HG03565 (cell line): ENCODE data around the gene FAM53A.

Experiments used
- ATAC-seq: cut with Tn5 transposase; IDR thresholded peaks from one replicate; pipeline ENCODE4 v1.9.1; 2021; ENCODE audit warnings: mild to moderate bottlenecking, moderate library complexity; ENCODE audit not compliant: unreplicated experiment

Gene FAM53A

DNA sequence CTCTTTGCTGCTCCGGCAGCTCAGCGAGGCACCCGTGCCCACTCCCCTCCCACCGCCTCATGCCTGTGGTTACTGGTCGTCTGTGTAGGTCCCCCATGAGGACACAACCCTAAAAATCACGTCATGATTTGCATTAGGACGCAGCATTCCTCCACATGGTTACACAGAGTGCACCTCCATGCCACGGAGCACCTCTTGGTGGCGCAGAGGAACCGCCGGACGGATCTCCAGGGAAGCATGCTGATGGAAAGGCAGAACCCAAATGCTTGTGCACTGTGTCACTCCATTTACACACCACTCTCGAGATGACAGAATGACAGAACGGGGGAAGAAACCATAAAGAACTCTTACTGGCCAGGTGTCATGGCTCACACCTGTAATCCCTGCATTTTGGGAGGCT lies 22.4 kb downstream of the FAM53A start:
- ATAC-seq: no peak

DNA sequence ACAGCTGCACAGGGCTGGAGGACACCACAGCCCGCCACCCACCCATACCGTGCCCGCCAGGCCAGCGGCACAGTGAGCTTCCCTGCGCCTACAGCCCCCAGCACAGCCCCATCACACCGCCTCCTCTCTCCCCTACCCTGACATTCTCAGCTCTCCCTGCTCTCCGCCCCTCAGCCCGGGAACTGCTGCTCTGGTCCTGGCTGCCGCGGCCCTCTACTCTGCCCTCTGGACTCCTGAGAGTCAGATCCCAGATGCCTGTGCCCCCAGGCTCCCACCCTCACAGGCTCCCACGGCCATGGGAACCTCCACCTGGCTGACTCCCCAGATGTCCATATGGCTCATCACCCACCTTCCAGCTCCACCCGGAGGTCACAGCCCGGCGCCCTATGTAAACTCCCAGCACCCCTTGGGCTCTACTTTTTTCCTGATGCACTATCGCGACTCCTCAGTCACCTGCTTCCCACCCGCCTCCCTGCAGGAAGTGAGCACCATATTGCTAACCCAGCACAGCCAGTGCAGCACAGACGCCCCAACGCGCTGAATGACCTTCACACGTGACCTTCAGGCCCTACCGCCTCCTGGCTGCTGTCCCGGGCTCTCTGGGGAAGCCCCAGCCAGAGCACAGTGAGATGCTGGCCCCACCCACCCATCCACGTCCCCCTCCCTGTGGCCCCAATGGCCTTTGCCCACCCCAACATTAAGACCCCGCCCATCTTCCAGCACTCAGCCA lies 23.0 kb downstream of the FAM53A start:
- ATAC-seq: no peak

DNA sequence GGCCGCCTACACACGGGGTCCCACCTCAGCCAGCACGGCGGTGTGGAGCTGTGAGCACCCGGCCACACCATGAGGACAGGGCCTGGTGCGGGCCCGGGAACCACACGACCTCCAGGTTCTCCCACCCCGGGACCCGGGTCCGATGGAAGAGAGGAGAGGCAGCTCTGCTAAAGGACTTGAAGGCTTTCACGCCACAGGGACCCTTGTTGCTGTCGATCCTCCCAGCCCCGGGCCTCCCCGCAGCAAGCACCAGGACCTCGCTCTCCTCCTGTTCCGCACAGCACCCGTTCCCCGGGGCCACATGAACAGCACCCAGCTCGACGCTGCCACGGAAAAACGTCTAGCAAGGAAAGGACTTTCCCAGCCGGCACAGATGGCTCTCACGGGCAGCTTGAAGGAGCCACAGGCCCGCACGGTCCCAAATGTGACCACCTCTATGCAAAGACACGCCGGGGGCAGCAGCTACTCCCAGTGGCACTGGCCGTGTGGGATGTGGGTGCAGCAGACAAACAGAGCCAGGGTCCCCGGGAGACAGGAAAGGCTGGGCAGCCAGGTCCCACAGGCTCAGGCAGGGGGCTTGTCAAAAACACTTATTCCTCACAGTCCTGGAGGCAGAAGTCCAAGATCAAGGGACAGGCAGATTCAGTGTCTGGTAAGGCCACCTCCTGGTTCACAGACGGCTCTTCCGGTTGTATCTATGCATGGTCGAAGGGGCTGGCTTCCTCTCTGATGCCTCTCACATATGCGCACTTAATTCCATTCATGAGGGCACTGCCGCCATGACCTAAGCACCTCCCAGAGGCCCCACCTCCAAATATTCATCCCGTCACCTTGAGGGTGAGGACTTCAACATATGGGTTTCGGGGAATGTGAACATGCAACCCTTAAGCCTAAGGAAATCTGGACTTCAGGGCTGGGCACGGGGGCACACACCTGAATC lies 24.7 kb downstream of the FAM53A start:
- no peak for ATAC-seq

DNA sequence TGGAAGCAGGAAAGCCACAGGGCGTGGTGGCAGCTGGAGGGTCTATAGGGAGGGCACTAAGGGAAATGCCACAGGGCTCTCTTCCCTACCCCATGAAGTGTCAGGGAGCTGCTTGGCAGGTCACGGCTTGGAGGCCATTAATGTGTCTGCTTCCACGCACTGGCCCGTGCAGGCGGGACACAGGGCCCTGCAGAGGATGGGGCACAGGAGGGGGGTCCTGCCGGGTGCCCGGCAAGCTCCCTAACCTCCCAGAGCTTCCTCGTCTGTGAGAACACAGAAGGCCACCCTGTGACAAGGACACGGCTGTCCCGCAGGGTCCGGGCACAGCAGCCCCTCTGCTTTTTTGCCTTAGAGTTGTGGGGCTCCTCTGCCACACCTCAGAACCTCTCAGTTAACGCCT lies 25.5 kb downstream of the FAM53A start:
- no peak for ATAC-seq

DNA sequence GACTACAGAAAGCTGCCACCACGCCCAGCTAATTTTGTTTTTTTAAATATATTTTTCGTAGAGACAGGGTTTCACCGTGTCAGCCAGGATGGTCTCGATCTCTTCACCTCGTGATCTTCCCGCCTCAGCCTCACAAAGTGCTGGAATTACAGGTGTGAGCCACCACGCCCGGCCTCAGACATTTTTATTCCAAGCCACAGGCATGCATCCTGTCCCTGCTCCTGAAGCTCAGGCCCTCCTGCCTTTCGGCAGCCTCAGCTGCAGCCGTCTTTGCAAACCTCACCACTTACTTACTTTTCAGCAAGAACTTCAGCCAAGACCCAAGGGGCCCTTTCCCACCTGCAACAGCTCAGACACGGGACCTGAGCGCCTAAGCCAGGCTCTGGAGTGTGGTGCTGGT lies 26.0 kb downstream of the FAM53A start:
- ATAC-seq: no peak

DNA sequence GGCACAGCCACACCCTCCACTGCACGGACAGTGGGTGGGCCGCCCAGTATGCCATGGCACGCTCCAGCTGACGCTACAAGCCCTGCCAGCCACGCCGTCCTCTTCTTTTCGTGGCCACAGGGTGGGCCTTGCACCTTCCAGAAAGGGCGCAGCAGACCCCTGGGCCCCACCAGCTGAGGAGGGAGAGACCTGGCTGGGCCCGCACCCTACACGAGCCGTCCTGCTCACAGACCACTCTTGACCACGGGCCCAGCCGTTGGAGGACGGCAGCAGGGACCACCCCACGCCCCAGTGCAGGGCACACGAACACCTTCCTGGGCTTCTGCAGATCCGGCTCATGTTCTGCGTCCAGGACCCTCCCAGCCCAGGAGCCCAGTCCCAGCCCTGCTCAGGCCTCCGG lies 27.1 kb downstream of the FAM53A start:
- no peak for ATAC-seq

DNA sequence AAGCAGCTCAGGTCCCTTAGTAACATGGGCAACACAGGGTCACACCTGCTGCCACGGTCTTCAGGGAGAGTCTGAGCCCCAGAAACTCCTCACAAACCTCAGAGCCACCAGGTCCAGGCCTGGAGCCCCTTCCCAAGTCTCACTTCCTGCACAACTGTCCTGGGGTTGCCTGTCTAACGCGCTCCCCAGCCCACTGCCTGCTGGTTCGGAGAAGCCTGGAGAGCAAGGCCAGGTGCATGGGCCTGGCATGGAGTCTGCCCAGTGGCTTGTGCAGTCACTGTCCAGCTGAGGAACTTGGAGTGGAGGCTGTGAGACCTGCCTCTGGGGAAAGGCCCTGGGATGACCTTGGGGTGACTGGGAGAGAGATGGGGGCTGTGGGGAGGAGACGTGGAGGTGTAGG lies 28.0 kb downstream of the FAM53A start:
- no peak for ATAC-seq

DNA sequence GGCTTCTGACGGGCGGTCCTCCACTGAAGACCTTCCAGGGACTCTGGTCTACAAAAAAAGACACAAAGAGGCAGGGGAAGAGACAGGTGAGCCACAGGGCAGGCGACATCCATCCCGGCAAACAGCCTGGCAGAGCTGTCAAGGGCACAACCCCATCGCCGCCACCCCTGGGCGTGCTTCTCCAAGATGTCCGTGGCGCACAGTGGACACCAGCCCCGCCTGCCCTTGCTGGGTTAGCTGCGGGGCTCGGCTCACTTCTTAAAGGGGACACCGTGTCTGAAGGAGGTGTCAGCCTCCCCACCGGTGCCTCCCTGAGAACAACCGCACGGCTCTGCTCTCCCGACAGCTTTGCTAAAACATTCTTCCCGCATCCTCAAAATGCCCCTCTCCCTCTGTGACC lies 28.4 kb downstream of the FAM53A start:
- no peak for ATAC-seq

DNA sequence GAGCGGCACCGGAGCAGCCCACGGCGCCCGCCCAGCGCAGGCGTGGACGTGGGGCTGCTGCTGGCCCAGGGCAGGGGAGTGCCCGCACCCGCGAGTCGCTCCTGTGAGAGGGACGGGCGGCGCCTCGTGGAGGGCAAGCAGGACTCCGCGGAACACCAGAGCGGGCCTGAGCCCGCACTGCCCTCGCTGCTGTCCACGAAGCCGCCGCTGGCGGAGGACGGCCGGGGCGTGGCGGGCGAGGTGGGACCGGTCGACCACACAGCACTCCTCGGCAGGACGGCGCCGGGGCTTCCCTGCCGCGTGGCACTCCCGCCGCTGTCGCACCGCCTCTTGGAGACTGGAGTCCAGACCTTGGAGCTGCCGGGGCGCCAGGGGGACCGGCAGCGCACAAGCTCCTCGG lies 29.0 kb downstream of the FAM53A start:
- ATAC-seq: no peak

DNA sequence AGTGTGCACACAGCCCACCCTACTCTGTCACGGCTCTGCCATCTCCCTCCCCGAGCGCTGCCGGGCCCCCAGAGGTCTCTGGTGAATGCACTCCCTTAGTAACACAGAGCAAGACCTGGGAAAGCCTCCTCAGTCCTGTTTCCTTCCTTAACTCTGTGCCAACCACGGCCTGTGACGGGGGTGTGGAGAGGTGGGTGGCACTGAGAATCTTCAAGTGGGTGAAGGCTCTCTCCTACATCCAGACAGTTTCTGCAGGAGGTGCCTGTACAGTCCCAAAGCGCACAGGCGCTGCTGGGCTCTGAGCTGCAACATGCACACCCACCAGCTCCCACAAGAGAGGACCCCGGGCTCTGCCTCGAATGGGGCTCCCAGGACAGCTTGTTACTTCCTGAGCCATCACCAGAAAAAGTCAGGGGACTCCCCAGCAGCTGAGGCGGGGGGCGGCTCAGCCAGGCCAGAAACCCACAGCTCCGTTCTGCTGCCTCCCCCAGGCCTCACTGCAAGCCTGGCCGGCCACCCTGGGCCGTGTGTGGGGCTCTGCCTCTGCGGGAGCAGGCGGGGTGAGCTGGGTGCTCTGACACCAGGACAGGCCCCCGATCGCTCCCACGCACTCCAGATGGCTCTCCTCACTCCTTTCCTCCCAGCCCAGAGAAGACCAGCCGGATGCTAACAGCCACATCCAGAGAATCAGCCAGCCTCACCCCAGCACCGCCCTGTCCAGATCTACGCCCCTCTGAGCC lies 29.7 kb downstream of the FAM53A start:
- no peak for ATAC-seq

DNA sequence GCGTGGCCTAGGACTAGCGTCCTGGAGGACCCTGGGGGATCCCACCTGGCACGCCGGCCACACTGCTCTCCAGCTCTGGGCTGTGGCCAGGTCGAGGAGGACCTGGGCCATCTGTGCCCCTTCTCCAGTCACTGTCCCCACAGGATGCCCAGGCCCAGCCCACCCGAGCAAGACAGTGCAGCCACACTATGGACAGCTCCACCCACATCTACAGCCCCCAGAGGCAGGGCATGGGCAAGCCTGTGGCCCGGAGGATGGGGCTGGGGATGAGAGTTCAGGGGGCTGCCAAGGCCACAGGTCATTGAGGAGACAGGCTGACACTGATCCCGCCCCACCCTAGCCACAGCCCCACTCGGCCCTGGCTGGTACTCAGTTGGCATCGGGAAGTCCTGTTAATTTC lies 30.3 kb downstream of the FAM53A start:
- no peak for ATAC-seq

DNA sequence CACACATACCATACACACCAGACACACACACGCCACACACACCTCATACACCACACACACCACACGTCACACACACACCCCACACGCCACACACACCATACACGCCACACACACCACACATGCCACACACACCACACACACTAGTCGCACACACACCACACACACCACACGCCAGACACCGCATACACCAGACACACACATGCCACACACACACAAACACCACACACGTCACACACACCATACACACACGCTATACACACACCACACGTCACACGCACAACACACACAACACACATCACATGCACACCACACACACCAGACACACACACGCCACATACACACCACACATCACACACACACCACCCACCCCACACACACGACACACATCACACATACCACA lies 32.0 kb downstream of the FAM53A start:
- no peak for ATAC-seq

DNA sequence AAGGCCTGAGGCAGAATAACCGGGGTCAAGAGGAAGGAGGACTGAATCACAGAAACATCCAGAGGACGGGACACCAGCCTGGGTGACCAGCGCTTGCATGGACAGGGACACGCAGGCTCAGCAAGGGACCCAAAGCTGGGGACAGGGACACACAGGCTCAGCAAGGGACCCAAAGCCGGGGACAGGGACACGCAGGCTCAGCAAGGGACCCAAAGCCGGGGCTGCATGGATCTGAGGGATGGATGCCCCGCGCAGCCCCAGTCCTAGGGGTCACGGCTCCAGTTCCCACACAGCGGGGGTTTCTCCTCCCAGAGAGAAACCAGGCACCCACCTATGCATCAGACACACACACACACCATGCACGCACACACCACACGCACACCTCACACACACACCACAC lies 32.5 kb downstream of the FAM53A start:
- ATAC-seq: no peak

DNA sequence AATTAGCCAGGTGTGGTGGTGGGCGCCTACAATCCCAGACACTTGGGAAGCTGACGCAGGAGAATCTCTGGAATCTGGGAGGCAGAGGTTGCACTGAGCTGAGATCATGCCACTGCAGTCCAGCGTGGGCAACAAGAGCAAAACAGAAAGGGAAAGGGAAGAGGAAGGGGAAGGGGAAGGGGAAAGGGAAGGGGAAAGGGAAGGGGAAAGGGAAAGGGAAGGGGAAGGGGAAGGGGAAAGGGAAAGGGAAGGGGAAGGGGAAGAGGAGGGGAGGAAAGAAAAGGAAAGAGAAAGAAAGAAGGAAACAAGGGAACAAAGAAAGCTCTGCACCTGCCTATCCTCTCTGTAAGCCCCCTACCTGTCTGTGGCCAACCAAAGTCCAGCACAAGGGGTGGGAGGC lies 35.2 kb downstream of the FAM53A start:
- no peak for ATAC-seq

DNA sequence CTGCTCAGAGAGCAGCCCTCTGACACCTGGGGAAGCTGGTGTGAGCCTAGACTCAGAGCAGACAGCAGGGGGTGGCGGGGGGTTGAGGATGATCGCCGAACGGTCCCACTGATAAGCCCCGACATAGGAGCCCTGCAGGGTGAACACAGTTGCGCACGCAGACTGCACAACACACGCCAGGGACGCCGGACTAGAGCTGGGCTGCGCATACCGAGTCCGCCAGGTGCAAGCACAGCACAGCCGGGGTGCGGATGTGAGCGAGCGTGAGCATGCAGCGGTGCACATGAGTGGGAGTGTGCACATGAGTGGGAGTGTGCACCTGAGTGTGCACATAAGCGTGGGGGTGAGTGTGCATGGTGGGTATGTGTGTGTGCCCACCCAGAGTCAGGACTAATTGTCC lies 36.7 kb downstream of the FAM53A start:
- ATAC-seq: no peak

DNA sequence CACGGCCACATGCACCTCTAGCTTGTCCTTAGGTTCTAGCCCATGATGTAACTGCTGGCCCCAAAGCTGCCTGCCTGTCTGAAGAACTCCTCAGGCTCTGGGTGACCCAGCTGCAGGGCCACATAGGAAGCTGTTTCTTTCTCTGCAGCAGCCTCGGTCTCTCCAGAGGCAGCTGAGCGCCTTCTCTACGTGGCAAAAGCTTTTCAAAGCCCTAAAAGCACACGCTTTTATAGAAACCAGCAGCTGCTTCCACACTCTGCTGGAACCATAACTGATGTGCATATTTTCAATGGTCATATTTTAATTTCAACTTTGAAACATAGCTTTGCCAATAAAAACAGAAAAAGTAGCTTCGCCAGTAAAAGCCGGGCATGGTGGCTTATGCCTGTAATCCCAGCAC lies 37.4 kb downstream of the FAM53A start:
- ATAC-seq: no peak

DNA sequence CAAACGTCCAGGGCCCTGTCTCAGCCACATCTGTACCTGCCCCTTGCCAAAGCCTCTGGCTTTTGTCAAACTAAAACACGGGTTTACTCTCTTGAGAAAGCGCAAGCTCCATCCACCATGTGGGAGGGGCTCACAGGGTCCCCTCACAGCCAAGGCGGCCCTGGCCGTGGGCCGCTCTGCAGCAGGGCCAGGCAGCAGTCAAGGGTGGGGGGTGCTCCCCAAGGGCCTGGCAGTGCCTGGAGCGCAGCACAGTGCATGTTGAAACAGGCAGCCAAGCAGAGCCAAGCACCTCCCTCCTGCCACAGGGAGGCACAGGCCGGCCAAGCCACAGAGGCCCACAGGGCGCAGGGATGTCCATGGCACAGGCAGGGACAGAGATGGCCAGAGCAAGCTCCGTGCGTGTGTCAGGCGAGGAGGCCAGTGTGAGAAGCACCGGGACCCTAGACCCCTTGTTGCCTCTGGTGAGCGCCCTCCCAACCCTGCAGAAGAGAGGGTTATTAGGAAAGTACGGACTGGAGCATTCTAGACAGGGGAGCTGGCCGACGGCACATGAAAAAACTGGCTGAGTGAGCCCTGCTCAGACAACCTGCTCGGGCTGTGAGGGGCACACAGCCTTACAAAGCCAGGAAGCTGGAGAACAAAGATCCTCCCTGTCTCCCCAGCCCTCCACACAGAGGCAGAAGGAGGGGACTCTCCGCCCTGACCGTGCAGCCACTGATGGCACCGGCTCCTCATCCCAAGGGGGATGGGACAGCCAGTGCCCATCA lies 39.0 kb downstream of the FAM53A start:
- ATAC-seq: no peak

DNA sequence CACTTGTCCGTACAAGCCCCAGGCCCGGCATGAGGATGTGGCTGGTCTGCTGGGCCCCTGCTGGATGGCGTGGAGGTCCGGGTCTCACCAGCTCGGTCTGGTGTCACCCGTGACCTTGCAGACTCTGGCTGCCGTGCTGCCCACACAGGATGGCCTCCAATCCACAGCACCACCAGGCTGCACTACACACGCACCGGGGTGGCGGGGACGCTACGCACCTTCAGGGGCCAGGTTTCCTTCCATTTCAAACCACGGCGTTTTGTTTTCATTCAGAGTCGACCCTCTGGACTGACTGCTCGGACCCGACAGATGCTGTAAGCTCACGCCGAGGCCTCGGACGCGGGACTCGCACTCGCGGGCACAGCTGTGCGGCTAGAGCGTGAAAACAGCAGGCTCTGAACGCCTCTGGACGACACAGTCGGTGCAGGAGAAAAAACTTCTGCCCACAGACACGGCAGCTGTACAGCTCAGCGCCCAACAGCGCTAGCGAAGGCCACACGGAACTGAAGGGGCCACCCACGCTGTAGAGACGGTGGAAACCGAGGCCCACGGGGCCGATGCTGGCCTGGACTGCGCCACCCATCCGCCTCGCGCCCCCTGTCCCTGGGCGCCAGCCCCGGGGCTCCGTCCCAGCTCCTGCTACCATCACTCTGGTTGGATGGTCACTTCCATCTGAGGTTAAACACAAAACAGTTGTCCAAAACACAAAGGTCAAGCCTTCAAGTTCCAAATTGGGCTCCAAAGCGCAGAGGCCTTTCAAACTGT lies 40.0 kb downstream of the FAM53A start:
- no peak for ATAC-seq

DNA sequence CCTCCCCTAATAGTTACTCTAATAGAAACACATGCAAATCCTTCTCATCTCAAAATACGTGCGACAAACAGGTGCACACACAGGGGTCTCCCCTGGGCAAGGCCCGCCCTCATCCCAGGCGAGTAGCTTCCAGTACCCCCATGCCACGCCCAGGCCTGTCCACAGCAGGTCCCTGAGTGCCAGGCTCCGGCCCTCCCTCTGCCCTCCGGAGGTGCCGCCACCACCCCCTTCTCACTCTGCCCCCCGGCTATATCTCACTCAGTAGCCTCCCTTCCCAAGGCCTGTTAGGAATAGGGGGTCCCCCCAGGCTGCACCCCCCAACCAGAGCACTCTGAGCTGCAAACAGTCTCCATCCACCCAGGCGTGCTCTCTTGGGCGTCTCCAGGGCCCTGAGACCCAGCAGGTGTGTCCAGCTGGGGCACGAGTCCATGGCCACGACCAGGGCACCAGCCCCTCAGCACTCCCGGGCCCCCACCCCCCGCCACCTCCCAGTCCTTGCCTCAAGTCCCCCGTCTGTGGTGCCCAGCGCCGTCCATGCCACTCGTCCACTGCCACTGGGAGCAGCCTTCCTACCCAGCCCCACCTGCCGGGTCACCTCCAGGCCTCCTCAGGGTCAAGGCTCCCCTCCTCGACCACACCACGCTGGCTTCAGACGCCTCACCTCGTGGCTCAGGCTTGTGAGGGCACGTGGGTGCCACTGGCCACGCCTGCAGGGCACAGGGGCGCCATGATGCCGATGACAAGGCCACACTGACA lies 41.7 kb downstream of the FAM53A start:
- ATAC-seq: no peak
